ENCODE measurements around the gene CHD6.

DNA sequence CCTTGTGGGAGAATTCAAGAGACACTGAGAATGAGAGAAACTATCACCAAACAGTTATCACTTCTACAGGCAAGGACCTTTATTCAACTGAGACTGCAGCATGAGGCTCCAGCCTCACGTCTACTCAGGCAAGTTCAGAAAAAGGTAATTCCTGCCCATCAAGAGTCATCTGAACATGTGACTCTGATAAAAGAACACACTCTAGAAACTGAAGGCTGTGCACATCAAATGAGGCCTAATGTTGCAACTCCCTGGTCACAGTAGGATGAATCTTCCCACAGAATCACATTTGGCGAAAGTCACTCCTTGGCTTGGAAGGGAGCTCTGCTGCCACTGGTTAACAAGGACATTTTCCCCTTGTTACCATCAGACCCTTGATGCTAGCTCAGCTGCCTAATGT is 180.3 kb downstream of the CHD6 start:
- TF ChIP-seq POLR2A (IDR thresholded peaks at IDR 0.05) (no peak), POLR2AphosphoS5 (IDR thresholded peaks at IDR 0.05) (no peak)
- TF ChIP-seq, protein P1, sequence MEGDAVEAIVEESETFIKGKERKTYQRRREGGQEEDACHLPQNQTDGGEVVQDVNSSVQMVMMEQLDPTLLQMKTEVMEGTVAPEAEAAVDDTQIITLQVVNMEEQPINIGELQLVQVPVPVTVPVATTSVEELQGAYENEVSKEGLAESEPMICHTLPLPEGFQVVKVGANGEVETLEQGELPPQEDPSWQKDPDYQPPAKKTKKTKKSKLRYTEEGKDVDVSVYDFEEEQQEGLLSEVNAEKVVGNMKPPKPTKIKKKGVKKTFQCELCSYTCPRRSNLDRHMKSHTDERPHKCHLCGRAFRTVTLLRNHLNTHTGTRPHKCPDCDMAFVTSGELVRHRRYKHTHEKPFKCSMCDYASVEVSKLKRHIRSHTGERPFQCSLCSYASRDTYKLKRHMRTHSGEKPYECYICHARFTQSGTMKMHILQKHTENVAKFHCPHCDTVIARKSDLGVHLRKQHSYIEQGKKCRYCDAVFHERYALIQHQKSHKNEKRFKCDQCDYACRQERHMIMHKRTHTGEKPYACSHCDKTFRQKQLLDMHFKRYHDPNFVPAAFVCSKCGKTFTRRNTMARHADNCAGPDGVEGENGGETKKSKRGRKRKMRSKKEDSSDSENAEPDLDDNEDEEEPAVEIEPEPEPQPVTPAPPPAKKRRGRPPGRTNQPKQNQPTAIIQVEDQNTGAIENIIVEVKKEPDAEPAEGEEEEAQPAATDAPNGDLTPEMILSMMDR (IDR thresholded peaks at IDR 0.05): no peak

Measured in prostate gland (tissue), 2 donors.